GM23248 (cell line): Measurements from ENCODE around the gene STAT2.

Experiments
- EZH2 ChIP-seq: fragments of 200-600 bp; sonication (generic); IDR thresholded peaks from 2 replicates; pipeline ENCODE4 v1.6.1; 2018; ENCODE audit warnings: antibody characterized with exemption, mild to moderate bottlenecking; ENCODE audit not compliant: insufficient read depth, poor library complexity, severe bottlenecking
- EZH2phosphoT487 ChIP-seq: fragments of 200-600 bp; sonication (generic); IDR thresholded peaks from 2 replicates; pipeline ENCODE4 v1.6.1; 2018; ENCODE audit warnings: antibody characterized with exemption, moderate library complexity, mild to moderate bottlenecking, low read depth; ENCODE audit not compliant: insufficient read depth

DNA sequence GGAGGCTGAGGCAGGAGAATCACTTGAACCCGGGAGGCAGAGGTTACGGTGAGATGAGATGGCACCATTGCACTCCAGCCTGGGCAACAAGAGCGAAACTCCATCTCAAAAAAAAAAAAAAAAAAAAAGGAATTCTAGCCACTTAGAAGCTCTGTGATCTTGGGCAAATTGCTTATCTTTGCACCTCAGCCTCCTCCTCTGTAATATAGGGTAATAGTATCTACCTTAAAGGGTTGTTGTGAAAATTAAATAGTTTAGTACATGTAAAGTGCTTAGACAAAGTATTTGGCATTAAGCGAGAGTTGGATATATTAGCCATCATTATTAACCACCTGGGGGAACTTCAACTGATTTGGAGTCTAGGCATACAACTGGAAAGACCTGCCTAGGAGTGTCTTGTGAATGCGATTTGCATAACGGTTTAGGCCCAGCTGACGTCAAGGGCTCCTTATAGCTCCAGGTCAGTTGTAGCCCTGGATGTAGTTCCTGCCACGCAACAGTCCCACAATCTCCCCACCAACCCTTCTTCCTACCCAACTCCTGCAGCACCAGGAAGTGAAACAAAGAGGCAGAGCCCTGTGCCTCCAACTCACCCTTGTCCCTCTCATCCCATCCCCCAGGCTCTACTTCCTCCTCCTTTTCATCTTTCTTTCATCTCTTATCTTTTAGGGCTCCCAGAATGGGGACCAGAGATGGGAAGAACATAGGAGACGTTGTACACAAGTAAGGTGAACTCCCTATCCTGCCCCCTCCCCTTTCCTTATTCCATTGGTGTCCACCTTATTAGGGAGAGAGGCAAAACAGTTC, 23.3 kb downstream of the STAT2 start:
- TF ChIP-seq EZH2 (no peak), EZH2phosphoT487 (no peak)
